ENCODE data around the gene SLC4A8. TPM values are rescaled to one million over a fixed set of nuclear protein-coding genes. Genes with fewer than 3 reads are reported as not detected.

The SLC4A8 gene
- total RNA-seq, 1 experiment from 2014 or later: 62.7 TPM

DNA sequence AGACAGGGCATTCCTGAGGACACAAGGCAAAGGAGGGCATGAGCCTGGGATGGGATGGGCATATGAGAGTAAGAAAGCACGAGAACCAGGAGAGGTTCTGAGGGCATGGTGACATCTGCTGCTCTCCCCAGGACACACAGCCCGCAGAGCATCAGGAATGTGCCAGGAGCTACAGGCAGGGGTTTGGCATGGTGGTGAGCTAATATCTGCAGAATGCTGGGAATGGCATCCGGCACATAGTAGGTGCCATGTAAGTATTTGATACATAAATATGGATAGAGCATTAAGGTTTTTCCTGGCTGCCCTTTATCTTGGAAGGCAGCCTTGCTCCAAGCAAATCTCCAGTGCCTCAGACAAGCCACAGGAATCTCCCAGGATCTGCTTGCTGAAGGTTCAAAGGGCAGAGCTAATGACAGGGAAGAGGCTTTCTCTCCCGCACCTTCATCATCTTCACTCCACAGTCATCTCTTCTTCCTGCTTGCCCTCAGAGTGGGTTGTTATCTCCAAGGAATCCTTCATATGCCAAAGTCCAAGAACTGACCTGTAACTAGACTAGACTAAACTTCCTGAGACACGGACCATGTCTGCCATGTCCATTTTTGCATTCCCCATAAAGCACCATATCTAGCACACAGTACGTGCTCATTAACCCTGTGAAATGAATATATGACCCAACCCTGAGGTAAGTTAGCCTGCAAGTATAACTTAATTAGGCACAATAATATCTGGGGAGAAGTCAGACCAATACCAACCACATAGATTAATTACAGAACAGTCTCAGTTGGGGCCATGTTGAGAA lies 104.4 kb downstream of the SLC4A8 start:
- peak; percentile 57 to 78 for DNase-seq
- peaks cover 6% of the 10 kb centered on the region for H3K36me3 Mint-ChIP-seq (ENCODE audit: insufficient read depth, unreplicated experiment)
- peak overlapping the region; percentile 82 for H3K27ac Mint-ChIP-seq (ENCODE audit: unreplicated experiment)
- H3K9me3 Mint-ChIP-seq (ENCODE audit: unreplicated experiment): no peaks in the 10 kb centered on the region
- H3K9me3 ChIP-seq: no peaks in the 10 kb centered on the region
- H3K27me3 ChIP-seq (replicated peaks; ENCODE audit: control insufficient read depth, insufficient read depth, low read length): no peaks in the 10 kb centered on the region
- H3K4me3 Mint-ChIP-seq (ENCODE audit: unreplicated experiment): peak overlapping the region; percentile 50
- peaks cover 79% of the 10 kb centered on the region for H3K4me1 ChIP-seq
- CTCF ChIA-PET: interaction anchor here (0.7 to 2.4 kb wide), 7 partner anchors 61 to 520 kb away, joined by 3 to 16 read pairs (median 3); partner anchors contain the start of gene SLC4A8
- H3K27me3 Mint-ChIP-seq (ENCODE audit: insufficient read depth, unreplicated experiment): no peaks in the 10 kb centered on the region
- TF ChIP-seq, protein P1, sequence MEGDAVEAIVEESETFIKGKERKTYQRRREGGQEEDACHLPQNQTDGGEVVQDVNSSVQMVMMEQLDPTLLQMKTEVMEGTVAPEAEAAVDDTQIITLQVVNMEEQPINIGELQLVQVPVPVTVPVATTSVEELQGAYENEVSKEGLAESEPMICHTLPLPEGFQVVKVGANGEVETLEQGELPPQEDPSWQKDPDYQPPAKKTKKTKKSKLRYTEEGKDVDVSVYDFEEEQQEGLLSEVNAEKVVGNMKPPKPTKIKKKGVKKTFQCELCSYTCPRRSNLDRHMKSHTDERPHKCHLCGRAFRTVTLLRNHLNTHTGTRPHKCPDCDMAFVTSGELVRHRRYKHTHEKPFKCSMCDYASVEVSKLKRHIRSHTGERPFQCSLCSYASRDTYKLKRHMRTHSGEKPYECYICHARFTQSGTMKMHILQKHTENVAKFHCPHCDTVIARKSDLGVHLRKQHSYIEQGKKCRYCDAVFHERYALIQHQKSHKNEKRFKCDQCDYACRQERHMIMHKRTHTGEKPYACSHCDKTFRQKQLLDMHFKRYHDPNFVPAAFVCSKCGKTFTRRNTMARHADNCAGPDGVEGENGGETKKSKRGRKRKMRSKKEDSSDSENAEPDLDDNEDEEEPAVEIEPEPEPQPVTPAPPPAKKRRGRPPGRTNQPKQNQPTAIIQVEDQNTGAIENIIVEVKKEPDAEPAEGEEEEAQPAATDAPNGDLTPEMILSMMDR (IDR thresholded peaks at IDR 0.05; ENCODE audit: insufficient read depth in 1 of 2, low read depth in 1 of 2, low read length in 1 of 2, severe bottlenecking in 1 of 2, unreplicated experiment in 1 of 2): no peak
- POLR2A ChIA-PET: interaction anchor here (1.0 kb wide), 1 partner anchor 99 kb away, joined by 3 read pairs; no protein-coding TSS in a partner anchor
- intact Hi-C loops (cut with micrococcal nuclease; ENCODE audit: unreplicated experiment): loop anchor here (1.0 to 2.0 kb wide), 6 partner anchors 8 to 129 kb away; partner anchors contain the start of genes SCN8A and SLC4A8
- H3K4me3 ChIP-seq (ENCODE audit: low read depth, low read length): no peak overlapping the region
- no TSS peak for BruUV-seq (replicated peaks)
- H3K4me1 Mint-ChIP-seq (ENCODE audit: low read depth, unreplicated experiment): peaks cover 64% of the 10 kb centered on the region
- no peaks in the 10 kb centered on the region for H3K36me3 ChIP-seq (ENCODE audit: control insufficient read depth, insufficient read depth, low read length)

GRCh38 chr12:51529651-51529970 lies 105.0 kb downstream of the SLC4A8 start:
- Mint-ChIP-seq H3K4me1 (ENCODE audit: low read depth, unreplicated experiment) (peaks cover 63% of the 10 kb centered on the region), H3K36me3 (ENCODE audit: insufficient read depth, unreplicated experiment) (peaks cover 6% of the 10 kb centered on the region), H3K4me3 (ENCODE audit: unreplicated experiment) (peak overlapping the region; percentile 50), H3K9me3 (ENCODE audit: unreplicated experiment) (no peaks in the 10 kb centered on the region), H3K27me3 (ENCODE audit: insufficient read depth, unreplicated experiment) (no peaks in the 10 kb centered on the region), H3K27ac (ENCODE audit: unreplicated experiment) (peak overlapping the region; percentile 82)
- no peaks in the 10 kb centered on the region for H3K27me3 ChIP-seq (replicated peaks; ENCODE audit: control insufficient read depth, insufficient read depth, low read length)
- H3K4me1 ChIP-seq: peaks cover 73% of the 10 kb centered on the region
- ChIA-PET CTCF (interaction anchor here (1.8 to 2.4 kb wide), 3 partner anchors 106 to 294 kb away, joined by 6 to 16 read pairs (median 15); partner anchors contain the start of gene SLC4A8), POLR2A (interaction anchor here (1.0 kb wide), 1 partner anchor 100 kb away, joined by 3 read pairs; no protein-coding TSS in a partner anchor)
- no peaks in the 10 kb centered on the region for H3K9me3 ChIP-seq
- BruUV-seq (replicated peaks): no TSS peak
- H3K4me3 ChIP-seq (ENCODE audit: low read depth, low read length): no peak overlapping the region
- TF ChIP-seq, protein P1 (IDR thresholded peaks at IDR 0.05; ENCODE audit: insufficient read depth in 1 of 2, low read depth in 1 of 2, low read length in 1 of 2, severe bottlenecking in 1 of 2, unreplicated experiment in 1 of 2): no peak
- H3K36me3 ChIP-seq (ENCODE audit: control insufficient read depth, insufficient read depth, low read length): no peaks in the 10 kb centered on the region
- intact Hi-C loops (cut with micrococcal nuclease; ENCODE audit: unreplicated experiment): loop anchor here (1.0 to 2.0 kb wide), 6 partner anchors 8 to 129 kb away; partner anchors contain the start of genes SCN8A and SLC4A8
- peak; percentile 97 to 99 for DNase-seq

DNA sequence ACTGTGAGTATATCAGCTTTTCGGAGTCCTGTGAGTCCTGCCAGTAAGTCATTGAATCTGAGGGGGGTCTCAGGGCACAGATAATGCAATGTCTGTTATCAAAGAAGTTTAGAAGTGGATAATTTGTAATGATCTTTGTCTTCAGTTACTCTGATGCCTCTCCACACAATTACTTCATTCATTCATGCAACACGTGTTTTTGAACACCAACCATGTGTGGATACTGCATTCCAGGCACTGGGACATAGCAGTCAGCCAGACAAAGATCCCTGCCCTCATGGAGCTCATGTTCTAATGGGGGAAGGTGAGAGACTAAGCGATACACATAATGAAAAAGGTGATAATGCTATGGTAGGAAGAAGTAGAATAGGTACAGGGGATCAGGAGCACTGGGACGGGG lies 105.6 kb downstream of the SLC4A8 start:
- intact Hi-C loops (cut with micrococcal nuclease; ENCODE audit: unreplicated experiment): no loop called here
- H3K36me3 ChIP-seq (ENCODE audit: control insufficient read depth, insufficient read depth, low read length): no peaks in the 10 kb centered on the region
- POLR2A ChIA-PET: no interaction called here
- H3K27ac Mint-ChIP-seq (ENCODE audit: unreplicated experiment): peak overlapping the region; percentile 82
- H3K27me3 Mint-ChIP-seq (ENCODE audit: insufficient read depth, unreplicated experiment): no peaks in the 10 kb centered on the region
- peaks cover 6% of the 10 kb centered on the region for H3K36me3 Mint-ChIP-seq (ENCODE audit: insufficient read depth, unreplicated experiment)
- no peak for DNase-seq
- BruUV-seq (replicated peaks): TSS peak; percentile 89
- TF ChIP-seq, protein P1 (IDR thresholded peaks at IDR 0.05; ENCODE audit: insufficient read depth in 1 of 2, low read depth in 1 of 2, low read length in 1 of 2, severe bottlenecking in 1 of 2, unreplicated experiment in 1 of 2): no peak
- H3K4me3 ChIP-seq (ENCODE audit: low read depth, low read length): no peak overlapping the region
- CTCF ChIA-PET: interaction anchor here (1.0 to 2.7 kb wide), 5 partner anchors 9 to 294 kb away, joined by 3 to 20 read pairs (median 6); no protein-coding TSS in a partner anchor
- no peaks in the 10 kb centered on the region for H3K27me3 ChIP-seq (replicated peaks; ENCODE audit: control insufficient read depth, insufficient read depth, low read length)
- H3K9me3 ChIP-seq: no peaks in the 10 kb centered on the region
- peaks cover 64% of the 10 kb centered on the region for H3K4me1 Mint-ChIP-seq (ENCODE audit: low read depth, unreplicated experiment)
- H3K9me3 Mint-ChIP-seq (ENCODE audit: unreplicated experiment): no peaks in the 10 kb centered on the region
- peaks cover 67% of the 10 kb centered on the region for H3K4me1 ChIP-seq
- peak overlapping the region; percentile 50 for H3K4me3 Mint-ChIP-seq (ENCODE audit: unreplicated experiment)
